OCI-LY3 (cell line): Measurements from ENCODE around the gene B4GALNT4.

ENCODE experiments used
- H2AFZ ChIP-seq: fragments of 200-600, 300-600 bp; shearing (Covaris generic); 2 replicates; pipeline ENCODE4 v1.6.0; 2014; ENCODE audit warnings: antibody characterized with exemption, low read depth, low read length
- H3K27ac ChIP-seq: fragments of 200-600, 300-600 bp; sonication (generic); 2 replicates; pipeline ENCODE4 v1.5.1; 2014; ENCODE audit warnings: mild to moderate bottlenecking, low read length, moderate library complexity, mixed read lengths
- H3K27me3 ChIP-seq: fragments of 200-600, 300-600 bp; sonication (generic); 2 replicates; pipeline ENCODE4 v1.6.1; 2014; ENCODE audit warnings: low read depth, low read length, mixed read lengths
- H3K36me3 ChIP-seq: fragments of 200-600, 300-600 bp; sonication (generic); replicated peaks from 2 replicates; pipeline ENCODE3; 2014; ENCODE audit warnings: low read depth, low read length, mixed read lengths
- H3K4me1 ChIP-seq: fragments of 300-600, 200-600 bp; sonication (generic); 2 replicates; pipeline ENCODE4 v1.6.1; 2014; ENCODE audit warnings: low read length, mixed read lengths
- H3K4me2 ChIP-seq: fragments of 200-600, 300-600 bp; sonication (generic); 2 replicates; pipeline ENCODE4 v1.6.1; 2014; ENCODE audit warnings: low read length, mixed read lengths
- H3K4me3 ChIP-seq: fragments of 300-600, 200-600 bp; sonication (generic); 2 replicates; pipeline ENCODE4 v1.5.1; 2014; ENCODE audit warnings: antibody characterized with exemption, mild to moderate bottlenecking, low read length, moderate library complexity
- H3K79me2 ChIP-seq: fragments of 300-600, 200-600 bp; shearing (Covaris generic); 2 replicates; pipeline ENCODE4 v1.6.1; 2014; ENCODE audit warnings: mild to moderate bottlenecking, low read length, mixed read lengths
- H3K9ac ChIP-seq: fragments of 300-600, 200-600 bp; shearing (Covaris generic); 2 replicates; pipeline ENCODE4 v1.6.0; 2014; ENCODE audit warnings: mild to moderate bottlenecking, low read length, moderate library complexity
- H3K9me3 ChIP-seq: fragments of 200-600, 300-600 bp; shearing (Covaris generic); 2 replicates; pipeline ENCODE4 v1.6.1; 2014; ENCODE audit warnings: low read length, mixed read lengths; ENCODE audit not compliant: insufficient read depth
- H4K20me1 ChIP-seq: fragments of 200-600, 300-600 bp; sonication (generic); 2 replicates; pipeline ENCODE4 v1.6.1; 2016; ENCODE audit warnings: low read length, mixed read lengths; ENCODE audit not compliant: insufficient read depth
- EZH2phosphoT487 ChIP-seq: fragments of 200-600 bp; shearing (Covaris generic); IDR thresholded peaks from 2 replicates; pipeline ENCODE4 v1.6.1; 2018; ENCODE audit warnings: antibody characterized with exemption, mixed run types, low read depth
- TF ChIP-seq, protein P1 (sequence below): fragments of 200-600, 300-600 bp; sonication (generic); IDR thresholded peaks from 2 replicates; pipeline ENCODE4 v1.5.1; 2014; ENCODE audit warnings: antibody characterized with exemption, low read length, low read depth

The B4GALNT4 gene

DNA sequence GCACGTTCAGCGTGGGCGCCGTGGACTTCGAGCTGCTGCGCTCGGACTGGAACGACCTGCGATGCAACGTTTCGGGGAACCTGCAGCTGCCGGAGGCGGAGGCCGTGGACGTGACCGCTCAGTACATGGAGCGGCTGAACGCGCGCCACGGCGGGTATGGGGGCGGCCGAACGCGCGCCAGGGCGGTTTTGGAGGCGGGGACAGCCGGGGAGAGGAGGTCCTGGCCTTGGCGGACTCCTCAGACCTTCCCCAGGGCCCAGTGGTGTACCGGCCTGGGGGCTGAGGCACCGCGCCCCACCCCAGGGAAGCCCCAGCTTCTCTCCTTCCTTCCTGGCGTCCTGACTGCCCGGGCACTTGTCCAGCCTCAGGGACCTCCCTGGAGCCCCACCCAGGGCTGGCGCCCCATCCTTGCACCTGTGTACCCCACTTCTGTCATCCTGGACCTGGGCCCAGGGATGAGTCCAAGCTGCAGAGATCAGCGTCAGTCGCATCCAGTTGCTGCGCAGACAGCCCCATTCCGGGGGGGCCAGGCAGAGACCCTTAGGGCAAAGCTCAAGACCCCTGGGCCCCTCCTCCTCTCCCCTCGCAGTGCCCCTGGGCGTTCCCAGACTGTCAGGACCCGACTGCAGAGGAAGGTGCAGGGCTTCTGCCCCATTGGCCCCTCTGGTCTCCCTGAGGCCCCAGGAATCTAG lies 8.0 kb downstream of the B4GALNT4 start:
- no peak overlapping the region for H3K27ac ChIP-seq
- H4K20me1 ChIP-seq, result no peaks in the 10 kb centered on the region
- H3K4me1 ChIP-seq, result no peaks in the 10 kb centered on the region
- no peak overlapping the region for H3K9ac ChIP-seq
- no peaks in the 10 kb centered on the region for H3K9me3 ChIP-seq
- H3K36me3 ChIP-seq, result no peaks in the 10 kb centered on the region
- no peaks in the 10 kb centered on the region for H3K79me2 ChIP-seq
- no peaks in the 10 kb centered on the region for H3K27me3 ChIP-seq
- no peak overlapping the region for H3K4me2 ChIP-seq
- TF ChIP-seq, protein P1, sequence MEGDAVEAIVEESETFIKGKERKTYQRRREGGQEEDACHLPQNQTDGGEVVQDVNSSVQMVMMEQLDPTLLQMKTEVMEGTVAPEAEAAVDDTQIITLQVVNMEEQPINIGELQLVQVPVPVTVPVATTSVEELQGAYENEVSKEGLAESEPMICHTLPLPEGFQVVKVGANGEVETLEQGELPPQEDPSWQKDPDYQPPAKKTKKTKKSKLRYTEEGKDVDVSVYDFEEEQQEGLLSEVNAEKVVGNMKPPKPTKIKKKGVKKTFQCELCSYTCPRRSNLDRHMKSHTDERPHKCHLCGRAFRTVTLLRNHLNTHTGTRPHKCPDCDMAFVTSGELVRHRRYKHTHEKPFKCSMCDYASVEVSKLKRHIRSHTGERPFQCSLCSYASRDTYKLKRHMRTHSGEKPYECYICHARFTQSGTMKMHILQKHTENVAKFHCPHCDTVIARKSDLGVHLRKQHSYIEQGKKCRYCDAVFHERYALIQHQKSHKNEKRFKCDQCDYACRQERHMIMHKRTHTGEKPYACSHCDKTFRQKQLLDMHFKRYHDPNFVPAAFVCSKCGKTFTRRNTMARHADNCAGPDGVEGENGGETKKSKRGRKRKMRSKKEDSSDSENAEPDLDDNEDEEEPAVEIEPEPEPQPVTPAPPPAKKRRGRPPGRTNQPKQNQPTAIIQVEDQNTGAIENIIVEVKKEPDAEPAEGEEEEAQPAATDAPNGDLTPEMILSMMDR, result no peak
- TF ChIP-seq EZH2phosphoT487, result no peak
- no peak overlapping the region for H2AFZ ChIP-seq
- no peak overlapping the region for H3K4me3 ChIP-seq

DNA sequence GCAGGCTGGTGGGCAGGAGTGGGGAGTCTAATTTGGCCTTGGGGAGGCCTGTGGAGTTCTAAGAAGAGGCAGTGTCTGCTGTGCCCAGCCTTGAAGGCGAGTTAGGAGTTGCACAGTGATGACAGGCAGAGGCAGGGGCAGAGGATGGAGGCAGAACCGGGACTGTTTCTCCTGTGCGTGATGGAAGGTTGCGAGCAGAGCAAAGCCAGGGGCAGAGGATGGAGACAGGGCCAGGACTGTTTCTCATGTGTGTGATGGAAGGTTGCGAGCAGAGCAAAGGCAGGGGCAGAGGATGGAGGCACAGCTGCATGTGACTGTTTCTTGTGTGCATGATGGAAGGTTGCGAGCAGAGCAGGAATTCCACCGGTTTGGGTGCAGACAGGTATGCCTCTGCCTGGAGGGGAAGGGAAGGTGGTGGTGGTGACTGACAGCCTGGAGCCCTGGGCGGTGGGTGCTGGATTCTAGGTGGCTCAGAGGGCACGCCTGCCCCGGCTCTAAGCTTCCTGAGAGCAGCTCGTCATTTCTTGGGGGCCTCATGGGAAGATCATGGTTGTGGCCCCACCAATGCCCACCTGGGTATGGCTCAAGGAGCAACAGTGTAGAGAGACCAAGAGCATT lies 8.7 kb downstream of the B4GALNT4 start:
- Histone ChIP-seq H3K27me3 (no peaks in the 10 kb centered on the region), H2AFZ (no peak overlapping the region), H3K4me1 (no peaks in the 10 kb centered on the region), H3K9me3 (no peaks in the 10 kb centered on the region), H3K36me3 (no peaks in the 10 kb centered on the region), H3K4me3 (no peak overlapping the region), H3K79me2 (no peaks in the 10 kb centered on the region), H3K9ac (no peak overlapping the region), H4K20me1 (no peaks in the 10 kb centered on the region), H3K27ac (no peak overlapping the region), H3K4me2 (no peak overlapping the region)
- TF ChIP-seq, protein P1, result no peak
- no peak for TF ChIP-seq EZH2phosphoT487

DNA sequence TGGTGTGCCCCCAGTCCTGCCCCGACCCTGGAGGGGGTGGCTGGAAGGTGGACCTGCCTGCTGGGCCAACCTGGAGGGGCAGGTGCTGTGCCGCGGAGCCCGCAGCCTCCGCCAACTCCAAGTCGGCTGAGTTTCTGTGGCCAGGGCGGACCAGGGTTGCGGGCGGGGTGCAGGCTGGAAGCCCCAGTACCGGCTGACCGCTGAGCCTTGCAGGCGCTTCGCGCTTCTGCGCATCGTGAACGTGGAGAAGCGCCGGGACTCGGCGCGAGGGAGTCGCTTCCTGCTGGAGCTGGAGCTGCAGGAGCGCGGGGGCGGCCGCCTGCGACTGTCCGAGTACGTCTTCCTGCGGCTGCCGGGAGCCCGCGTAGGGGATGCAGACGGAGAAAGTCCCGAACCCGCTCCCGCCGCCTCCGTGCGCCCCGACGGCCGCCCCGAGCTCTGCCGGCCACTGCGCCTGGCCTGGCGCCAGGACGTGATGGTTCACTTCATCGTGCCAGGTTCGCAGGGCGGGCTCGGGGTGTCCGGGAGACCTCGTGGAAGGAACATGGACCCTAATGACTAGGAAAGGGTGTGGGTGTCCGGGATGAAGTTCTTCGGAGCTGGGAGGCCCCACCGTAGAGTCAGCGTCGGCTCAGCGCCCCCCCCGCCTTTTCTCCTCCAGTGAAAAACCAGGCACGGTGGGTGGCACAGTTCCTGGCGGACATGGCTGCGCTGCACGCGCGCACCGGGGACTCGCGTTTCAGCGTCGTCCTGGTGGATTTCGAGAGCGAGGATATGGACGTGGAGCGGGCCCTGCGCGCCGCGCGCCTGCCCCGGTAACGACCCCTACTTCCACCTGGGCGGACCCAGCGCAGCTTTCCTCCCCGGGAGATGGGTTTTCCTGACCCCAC lies 10.2 kb downstream of the B4GALNT4 start:
- no peak overlapping the region for H3K9ac ChIP-seq
- H3K27me3 ChIP-seq, result no peaks in the 10 kb centered on the region
- H3K36me3 ChIP-seq, result no peaks in the 10 kb centered on the region
- H4K20me1 ChIP-seq, result no peaks in the 10 kb centered on the region
- H3K4me3 ChIP-seq, result no peak overlapping the region
- H3K4me2 ChIP-seq, result no peak overlapping the region
- no peak for TF ChIP-seq EZH2phosphoT487
- TF ChIP-seq, protein P1, result no peak
- H2AFZ ChIP-seq, result no peak overlapping the region
- no peaks in the 10 kb centered on the region for H3K4me1 ChIP-seq
- no peaks in the 10 kb centered on the region for H3K9me3 ChIP-seq
- no peaks in the 10 kb centered on the region for H3K79me2 ChIP-seq
- no peak overlapping the region for H3K27ac ChIP-seq

DNA sequence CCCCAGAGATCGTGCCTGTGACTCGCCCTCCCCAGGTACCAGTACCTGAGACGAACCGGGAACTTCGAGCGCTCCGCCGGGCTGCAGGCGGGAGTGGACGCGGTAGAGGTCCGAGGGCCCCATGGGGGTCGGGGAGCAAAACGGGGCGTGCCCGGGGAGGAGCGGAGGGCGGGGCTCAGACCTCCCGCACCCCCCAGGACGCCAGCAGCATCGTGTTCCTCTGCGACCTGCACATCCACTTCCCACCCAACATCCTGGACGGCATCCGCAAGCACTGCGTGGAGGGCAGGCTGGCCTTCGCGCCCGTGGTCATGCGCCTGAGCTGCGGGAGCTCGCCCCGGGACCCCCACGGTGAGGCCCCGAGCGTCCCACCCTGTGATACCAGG lies 10.8 kb downstream of the B4GALNT4 start:
- H3K36me3 ChIP-seq, result no peaks in the 10 kb centered on the region
- H3K4me3 ChIP-seq, result no peak overlapping the region
- no peaks in the 10 kb centered on the region for H3K9me3 ChIP-seq
- H3K27me3 ChIP-seq, result no peaks in the 10 kb centered on the region
- no peaks in the 10 kb centered on the region for H3K79me2 ChIP-seq
- H3K27ac ChIP-seq, result no peak overlapping the region
- H4K20me1 ChIP-seq, result no peaks in the 10 kb centered on the region
- no peak overlapping the region for H3K9ac ChIP-seq
- no peaks in the 10 kb centered on the region for H3K4me1 ChIP-seq
- no peak overlapping the region for H3K4me2 ChIP-seq
- no peak overlapping the region for H2AFZ ChIP-seq
- TF ChIP-seq, protein P1, result no peak
- TF ChIP-seq EZH2phosphoT487, result no peak
